ENCODE measurements around the gene CD96.
"Not testable (repeated sequence)": the region's sequence is repeated elsewhere in the genome, so short reads cannot be mapped to it uniquely, and the experiment has no call there.

Gene CD96

DNA sequence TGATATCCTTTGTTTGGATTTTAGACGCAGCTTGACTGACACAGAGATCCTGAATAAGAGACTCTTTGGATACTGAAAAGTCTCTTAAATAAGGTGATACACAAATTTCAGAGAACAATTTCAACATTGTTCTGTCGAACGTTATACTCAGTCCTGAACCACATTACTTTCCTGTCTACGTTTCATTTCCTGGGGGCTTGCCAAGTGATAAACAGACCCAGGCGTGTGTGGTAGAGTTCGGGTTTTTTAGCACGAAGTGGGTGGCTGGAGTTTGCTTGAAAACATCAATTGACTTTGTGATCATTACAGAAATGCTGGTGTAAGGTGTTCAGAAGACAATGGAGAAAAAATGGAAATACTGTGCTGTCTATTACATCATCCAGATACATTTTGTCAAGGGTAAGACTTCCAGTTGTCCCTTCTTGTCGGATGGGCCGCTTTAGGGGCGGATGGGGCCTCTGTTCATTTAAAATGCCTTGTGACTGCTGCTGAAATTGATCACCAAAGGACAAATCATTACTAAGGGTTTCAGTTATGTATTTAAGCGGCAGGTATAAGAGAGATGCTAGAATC is at the start of gene CD96:
Gene CD96, plus strand, starts transcription at position 287 of the 573 bp plus-strand sequence. Its CDS starts 52 bp downstream, at position 339.
- peak; percentile 49 for DNase-seq

- no peak for DNase-seq
Observed at GRCh38 chr3:111493276-111493675, 48.7 kb upstream of the CD96 start.

- DNase-seq: no peak
Observed at GRCh38 chr3:111496894-111497559, 45.0 kb upstream of the CD96 start.

DNA sequence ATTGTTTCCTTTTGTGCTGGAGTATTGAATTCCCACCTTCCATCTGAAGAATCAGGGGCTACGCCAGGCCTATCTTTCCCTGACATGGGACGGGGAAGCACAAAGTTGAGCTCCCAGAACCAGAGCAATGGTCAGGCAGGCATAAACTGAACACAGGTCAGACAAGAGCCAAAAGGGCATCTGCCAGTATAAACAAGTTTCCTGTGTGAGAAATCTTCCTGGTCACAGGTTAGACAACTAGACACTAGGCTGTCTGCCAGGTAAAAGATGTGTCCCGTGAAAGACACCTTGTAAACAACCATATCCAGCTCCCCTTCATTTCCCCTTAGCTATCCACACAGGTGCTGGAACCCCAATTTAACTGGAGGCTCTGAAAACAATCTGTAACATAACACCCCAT is 44.0 kb upstream of the CD96 start:
- no peak for DNase-seq

DNA sequence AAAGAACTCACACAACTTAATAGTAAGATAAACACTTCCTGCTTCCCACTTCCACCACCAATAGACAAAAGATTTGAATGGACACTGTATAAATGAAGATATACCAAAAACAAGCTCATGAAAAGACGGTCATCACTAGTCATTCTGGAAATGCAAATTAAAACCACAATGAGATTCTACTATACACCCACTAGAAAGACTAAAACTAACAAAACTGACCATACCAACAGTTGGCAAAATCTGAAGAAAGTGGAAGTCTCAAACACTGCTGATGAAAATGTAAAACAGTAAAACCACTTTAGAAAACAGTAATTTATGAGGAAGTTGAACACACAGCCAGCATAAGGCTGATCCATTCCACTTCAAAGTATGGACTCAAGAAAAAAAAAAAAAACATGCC is 35.6 kb upstream of the CD96 start:
- DNase-seq: no peak

DNA sequence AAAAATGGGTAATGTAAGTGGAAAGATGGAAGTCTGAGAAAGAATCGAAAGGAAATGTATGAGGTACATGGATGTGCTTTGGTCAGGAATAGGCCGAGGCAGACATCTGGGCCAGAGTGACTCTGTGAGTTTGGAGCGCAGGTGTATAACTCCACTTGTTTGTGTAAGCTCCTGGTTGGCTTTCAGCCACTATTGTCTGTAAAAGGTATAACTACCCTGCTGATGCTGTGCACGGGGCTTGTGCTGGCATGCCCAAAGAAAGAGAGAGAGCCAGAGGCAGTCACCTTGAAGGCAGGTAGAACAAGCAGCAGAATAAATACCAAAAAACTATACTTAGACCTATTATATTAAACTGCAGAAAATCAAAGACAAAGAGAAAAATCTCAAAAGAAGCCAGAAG is 32.7 kb upstream of the CD96 start:
- no peak for DNase-seq

GRCh38 chr3:111517801-111518200 is 24.2 kb upstream of the CD96 start:
- DNase-seq: no peak

GRCh38 chr3:111519178-111519855 is 22.7 kb upstream of the CD96 start:
- DNase-seq: no peak

- DNase-seq: peak; percentile 41
Observed at GRCh38 chr3:111521891-111522290, 20.1 kb upstream of the CD96 start.

GRCh38 chr3:111524486-111524885 is 17.5 kb upstream of the CD96 start:
- DNase-seq: not testable (repeated sequence)

DNA sequence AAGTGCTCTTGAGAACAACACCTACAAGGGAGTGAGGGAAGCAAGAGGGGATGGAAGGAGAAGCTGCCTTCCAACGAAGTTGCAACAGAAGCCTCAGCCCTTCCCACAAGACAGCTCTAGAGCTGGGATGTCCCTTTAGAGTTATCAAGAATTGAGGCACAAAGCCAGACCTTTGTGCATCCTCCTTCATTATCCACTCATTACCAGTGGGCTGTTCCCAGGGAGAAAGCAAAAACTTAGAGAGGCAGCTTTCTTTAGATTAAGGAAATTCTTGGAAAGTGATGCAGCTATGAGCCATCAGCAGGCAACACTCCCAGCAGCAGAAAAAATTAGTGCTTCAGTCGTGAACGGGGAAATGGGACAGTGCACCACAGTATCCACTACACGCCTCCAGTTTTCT is 10.6 kb upstream of the CD96 start:
- peak; percentile 59 for DNase-seq

DNA sequence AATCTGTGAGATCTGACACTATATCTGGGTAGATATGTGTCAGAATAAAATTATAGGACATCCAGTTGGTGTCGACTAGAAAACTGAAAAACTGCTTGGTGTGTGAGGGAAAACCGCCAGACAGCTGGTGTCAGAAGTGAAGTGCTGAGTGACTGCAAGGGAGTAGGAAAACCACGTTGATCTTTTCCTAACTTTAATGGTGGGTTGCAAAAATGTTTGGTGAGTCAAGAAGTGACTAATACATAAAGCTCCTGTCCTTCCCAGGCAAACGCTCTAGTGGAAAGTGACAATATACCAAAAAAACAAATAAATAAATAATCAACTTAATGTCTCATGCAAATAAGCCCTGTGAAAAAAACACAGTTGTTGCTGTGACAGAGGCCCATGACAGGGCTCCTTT is 7.3 kb upstream of the CD96 start:
- peak; percentile 73 for DNase-seq

DNA sequence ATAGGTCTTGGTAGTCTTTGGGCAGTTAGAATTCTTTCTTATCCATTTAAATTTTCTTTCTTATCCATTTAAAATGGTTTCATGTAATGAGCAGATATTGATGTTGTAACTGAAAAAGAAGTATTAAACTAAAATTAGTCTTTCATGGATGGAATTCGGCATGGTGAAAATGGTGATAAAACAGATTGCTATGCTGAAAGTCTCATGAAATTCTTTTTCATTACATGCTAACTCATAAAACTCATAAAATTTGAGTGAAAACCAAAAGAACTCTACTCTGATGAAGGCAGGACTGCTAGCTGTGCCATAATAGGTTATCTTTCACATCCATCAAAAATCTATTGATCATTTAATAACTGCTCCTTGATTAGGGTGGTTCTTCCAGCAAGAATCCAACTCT is 3.9 kb upstream of the CD96 start:
- no peak for DNase-seq

DNA sequence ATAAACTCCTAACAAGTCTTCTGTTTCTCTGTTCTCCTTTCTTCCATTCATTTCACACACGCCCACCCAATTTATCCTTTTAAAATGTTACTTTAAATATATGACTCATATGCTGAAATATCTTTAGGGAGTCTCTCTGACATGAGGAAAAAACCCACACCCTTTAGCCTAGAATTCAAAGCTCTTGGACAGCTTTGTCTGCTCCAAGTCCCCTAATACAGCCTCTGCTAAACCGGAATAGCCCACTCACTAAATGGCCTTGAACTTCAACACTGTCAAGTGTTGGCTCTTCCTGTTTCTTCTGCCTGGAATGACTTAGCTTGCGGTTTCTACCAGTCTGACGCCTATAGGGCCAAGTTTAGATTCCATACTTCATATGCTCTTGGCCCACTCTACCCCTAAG is 3.3 kb upstream of the CD96 start:
- peak; percentile 67 for DNase-seq

DNA sequence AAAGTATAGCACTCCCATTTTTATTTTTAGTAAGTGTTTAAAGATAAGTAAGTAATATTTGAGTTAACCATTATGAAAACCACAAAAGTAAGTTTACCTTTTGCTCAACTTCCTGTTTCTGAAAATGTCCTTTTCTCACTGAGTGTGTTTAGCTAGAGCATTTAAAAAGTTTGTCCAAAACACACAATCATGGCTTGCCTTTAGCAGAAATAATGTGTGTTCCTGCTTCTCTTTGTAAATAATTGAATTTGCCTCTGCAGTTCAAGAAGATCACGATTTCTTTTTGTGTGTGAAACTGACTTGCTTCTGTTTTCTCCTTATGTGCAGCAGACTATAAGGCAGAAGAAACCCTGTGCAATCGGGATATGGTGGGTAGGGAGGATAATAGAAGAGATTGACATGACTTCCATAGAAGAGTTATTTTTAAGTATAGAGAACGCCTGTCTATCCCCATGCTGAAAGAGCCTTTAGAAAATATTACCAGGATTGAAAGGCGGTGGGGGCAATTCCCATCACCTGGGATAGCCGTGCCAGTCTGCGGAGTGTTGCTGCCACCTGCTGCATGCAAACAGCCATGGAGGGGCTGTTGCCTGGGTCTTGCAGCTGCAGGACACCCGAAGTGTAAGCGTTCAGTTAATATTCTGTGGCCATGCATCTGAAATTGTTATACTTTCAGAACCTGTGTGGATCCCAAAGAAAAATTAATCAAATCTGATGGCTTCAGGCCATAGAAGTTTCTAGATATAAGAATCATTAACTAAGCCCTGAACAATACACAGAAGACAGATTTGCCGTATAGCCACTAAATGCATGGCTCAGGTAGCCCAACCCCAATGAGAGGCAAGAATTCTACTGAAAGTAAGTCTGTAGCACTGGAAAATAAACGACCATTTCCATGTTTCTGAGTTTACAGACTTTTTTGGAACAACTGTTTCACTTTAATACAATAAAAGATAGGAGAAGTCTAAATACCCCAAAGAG is 2.4 kb upstream of the CD96 start:
- peak; percentile 61 for DNase-seq

DNA sequence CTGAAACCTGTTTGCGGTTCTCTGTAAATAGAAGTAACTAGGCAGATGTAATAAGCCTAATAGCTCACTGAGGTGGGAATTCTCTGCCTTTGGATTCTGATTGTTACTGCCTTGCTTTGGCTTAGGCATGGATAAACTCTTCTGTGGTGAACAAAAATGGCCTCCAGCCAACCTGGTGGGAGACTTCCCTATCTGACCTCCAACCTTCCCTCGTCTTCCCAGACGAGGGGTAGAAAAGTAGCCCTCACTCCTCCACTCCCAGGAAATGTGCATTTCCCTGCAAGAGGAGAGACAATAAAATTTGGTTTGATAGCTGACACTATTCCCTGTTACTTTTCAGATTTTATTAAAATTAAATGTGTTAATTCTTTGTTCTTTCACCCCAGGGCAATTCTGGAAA is 606 bp upstream of the CD96 start:
- DNase-seq: no peak

GRCh38 chr3:111542611-111543300 is 759 bp downstream of the CD96 start:
- no peak for DNase-seq

- no peak for DNase-seq
Observed at GRCh38 chr3:111545349-111545748, 3.4 kb downstream of the CD96 start.

- DNase-seq: no peak
Observed at GRCh38 chr3:111547631-111548030, 5.6 kb downstream of the CD96 start.

DNA sequence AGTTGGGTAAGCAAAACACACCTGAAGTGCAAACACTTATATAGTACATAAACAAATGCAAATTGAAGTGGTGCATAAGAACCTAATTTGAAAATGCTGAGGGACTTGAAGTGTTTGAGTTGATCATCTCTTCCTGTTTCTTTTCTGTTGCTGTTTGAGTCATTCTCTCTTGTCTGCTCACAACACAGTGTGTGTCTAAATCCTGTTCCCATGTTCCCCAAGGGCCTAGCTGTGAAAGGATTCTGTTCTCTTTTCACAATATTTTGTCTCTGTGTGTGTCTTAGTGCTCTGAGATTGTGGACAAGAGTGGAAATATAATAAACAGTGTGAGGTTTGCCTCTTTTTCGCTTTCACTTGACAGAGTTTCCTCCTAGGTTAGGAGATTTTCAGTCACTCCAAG is 6.1 kb downstream of the CD96 start:
- no peak for DNase-seq

DNA sequence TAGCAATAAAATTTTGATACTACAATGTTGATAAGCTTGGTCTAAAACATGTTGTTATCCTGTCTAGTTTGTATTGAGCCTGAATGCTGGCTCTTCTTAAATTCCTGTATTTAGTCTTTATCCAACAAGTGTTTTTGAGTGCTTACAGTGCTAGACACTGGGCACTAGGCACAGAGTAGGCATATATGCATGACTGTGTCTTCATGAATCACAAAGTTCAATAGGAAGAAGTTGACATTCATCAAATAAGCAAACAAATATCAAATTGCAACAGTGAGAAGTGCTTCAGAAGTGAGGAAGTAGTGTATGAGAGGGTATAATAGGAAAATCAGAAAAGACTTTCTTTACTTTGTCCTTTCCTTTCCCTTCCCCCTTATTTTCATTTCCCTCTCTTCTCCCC is 6.8 kb downstream of the CD96 start:
- no peak for DNase-seq

DNA sequence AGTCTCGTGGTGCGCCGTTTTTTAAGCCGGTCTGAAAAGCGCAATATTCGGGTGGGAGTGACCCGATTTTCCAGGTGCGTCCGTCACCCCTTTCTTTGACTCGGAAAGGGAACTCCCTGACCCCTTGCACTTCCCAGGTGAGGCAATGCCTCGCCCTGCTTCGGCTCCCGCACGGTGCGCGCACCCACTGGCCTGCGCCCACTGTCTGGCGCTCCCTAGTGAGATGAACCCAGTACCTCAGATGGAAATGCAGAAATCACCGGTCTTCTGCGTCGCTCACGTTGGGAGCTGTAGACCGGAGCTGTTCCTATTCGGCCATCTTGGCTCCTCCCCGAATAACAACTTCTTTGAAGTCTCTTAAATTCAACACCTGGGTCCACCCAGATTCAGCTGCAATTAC is 19.9 kb downstream of the CD96 start:
- DNase-seq: not testable (repeated sequence)

DNA sequence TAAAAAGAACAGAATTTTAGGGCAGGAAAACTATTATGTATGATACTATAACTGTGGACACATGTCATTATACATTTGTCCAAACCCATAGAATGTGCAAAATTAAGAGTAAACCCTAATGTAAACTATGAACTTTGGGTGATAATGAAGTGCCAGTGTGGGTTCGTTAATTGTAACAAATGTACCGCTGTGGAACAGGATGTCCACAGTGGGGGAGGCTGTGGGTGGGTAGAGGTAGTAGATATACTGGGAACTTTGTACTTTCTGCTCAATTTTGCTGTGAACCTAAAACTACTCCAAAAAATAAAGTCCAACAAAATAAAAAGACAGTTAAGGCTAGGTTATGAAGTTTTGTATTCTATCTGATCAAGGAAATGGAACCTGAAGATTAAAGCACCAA is 24.8 kb downstream of the CD96 start:
- DNase-seq: no peak

Measured in fibroblast of upper back skin (primary cell).